T-helper 1 cell treated with Interleukin-12 subunit alpha and Interleukin-12 subunit beta and Interleukin-4 antibody, amounts not matched to agents 30 μg/mL and 1 μg/mL, for 36 hours (primary cell): Measurements from ENCODE around the gene EIF4A3.

ENCODE experiments used
- H3K27ac Mint-ChIP-seq: one replicate; pipeline ENCODE4 v1.8.0; 2021; ENCODE audit warnings: mild to moderate bottlenecking, mixed read lengths
- H3K27me3 Mint-ChIP-seq: one replicate; pipeline ENCODE4 v1.8.0; 2021; ENCODE audit warnings: low read depth, mixed read lengths
- H3K36me3 Mint-ChIP-seq: one replicate; pipeline ENCODE4 v1.8.0; 2021; ENCODE audit warnings: low read depth, mixed read lengths
- H3K4me1 Mint-ChIP-seq: one replicate; pipeline ENCODE4 v1.8.0; 2021; ENCODE audit warnings: low read depth, mixed read lengths
- H3K4me3 Mint-ChIP-seq: one replicate; pipeline ENCODE4 v1.8.0; 2021; ENCODE audit warnings: mild to moderate bottlenecking, moderate library complexity, mixed read lengths
- H3K9me3 Mint-ChIP-seq: one replicate; pipeline ENCODE4 v1.8.0; 2021; ENCODE audit warnings: mixed read lengths

The EIF4A3 gene

DNA sequence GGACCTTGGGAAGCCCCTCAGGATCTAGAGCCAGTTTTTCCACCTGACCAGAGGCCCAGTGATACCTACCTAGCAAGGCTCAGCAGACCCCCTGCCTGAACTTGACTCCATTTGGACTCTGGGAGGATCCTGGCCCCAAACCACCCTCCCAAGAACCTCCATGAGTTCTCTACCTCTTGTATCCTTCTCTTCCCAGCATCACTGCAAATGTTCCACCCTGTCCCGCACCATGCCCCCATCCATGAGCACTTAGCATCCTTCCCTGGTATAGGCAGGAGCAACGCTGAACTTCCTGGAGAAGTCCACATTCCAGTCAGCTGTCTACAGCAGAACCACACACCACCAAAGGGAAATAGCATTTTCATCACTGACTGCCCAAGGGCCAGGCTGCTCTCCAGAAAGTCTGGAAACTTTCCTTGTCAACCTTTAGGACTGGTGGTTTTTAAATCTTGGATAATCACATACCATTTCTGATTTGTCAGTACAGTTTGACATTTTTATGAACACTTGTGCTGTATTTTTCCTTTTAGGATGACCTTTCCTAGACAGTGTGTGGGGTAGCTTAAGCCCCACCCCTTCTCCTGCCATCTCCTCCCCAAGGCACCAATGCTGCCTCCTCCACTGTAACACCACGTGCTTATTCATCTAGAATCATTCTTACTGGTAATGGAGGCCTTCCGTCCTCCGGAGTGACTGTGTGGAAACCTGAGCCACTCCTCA, 13.9 kb downstream of the EIF4A3 start:
- no peak overlapping the region for H3K4me3 Mint-ChIP-seq
- peaks cover 18% of the 10 kb centered on the region for H3K27me3 Mint-ChIP-seq
- H3K4me1 Mint-ChIP-seq = peaks cover 2% of the 10 kb centered on the region
- H3K27ac Mint-ChIP-seq = no peak overlapping the region
- no peaks in the 10 kb centered on the region for H3K9me3 Mint-ChIP-seq
- peaks cover 40% of the 10 kb centered on the region for H3K36me3 Mint-ChIP-seq

DNA sequence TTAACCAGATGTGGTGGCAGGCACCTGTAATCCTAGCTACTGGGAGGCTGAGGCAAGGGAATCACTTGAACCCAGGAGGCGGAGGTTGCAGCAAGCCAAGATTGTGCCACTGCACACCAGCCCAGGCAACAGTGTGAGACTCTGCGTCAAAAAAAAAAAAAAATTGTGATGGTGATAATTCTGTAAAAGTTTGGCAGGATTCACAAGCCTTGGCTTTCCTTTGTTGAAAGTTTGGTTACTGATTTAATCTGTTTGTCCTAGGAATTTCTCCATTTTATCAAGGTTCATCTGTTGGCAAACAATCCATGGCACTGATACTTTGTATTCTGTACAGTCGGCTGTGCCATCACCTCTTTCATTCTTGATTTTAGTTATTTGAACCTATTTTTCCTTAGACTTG, 15.9 kb downstream of the EIF4A3 start:
- H3K27ac Mint-ChIP-seq = no peak overlapping the region
- peaks cover 24% of the 10 kb centered on the region for H3K27me3 Mint-ChIP-seq
- peaks cover 2% of the 10 kb centered on the region for H3K4me1 Mint-ChIP-seq
- H3K4me3 Mint-ChIP-seq = no peak overlapping the region
- H3K36me3 Mint-ChIP-seq = peaks cover 26% of the 10 kb centered on the region
- H3K9me3 Mint-ChIP-seq = no peaks in the 10 kb centered on the region

DNA sequence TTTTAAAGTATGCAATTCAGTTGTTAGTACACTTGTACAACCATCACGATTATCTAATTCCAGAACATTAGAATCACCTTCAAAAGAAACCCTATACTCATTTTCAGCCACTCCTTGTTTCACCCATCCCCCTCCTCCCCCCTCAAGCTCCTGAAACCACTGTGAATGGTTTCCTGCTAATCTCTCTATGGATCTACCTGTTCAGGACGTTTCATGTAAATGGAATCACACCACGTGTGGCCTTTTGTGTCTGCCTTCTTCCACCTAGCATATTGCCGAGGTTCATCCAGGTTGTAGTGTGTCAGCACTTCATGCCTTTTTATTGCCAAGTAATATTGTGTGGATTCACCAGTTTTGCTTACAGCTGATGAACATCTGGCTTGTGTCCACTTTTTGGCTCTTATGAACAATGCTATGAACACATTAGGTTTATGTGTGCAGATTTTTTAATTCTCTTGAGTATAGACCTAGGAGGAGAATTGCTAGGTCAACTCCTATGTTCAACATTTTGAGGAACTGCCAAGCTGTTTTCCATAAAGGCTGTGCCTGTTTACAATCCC, 17.8 kb downstream of the EIF4A3 start:
- Mint-ChIP-seq H3K4me3 (no peak overlapping the region), H3K9me3 (no peaks in the 10 kb centered on the region)

DNA sequence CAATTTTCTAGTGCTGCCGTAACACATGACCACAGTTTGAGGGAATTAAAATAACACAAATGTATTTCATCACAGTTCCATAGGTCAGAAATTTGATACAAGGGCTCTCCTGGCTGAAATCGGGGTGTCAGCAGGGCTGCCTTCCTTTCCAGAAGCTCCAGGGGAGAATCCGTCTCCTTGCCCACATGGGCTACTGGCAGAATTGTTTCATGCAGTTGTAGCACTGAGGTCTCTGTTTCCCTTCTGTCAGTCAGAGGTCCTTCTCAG, 20.5 kb downstream of the EIF4A3 start:
- Mint-ChIP-seq H3K27ac (no peak overlapping the region), H3K9me3 (no peaks in the 10 kb centered on the region), H3K27me3 (peaks cover 24% of the 10 kb centered on the region), H3K4me3 (no peak overlapping the region), H3K4me1 (peaks cover 2% of the 10 kb centered on the region), H3K36me3 (no peaks in the 10 kb centered on the region)

More for the DNA sequence above, 17.8 kb downstream of the EIF4A3 start:
- Mint-ChIP-seq H3K4me1 (peaks cover 2% of the 10 kb centered on the region), H3K36me3 (peaks cover 15% of the 10 kb centered on the region), H3K27ac (no peak overlapping the region), H3K27me3 (peaks cover 24% of the 10 kb centered on the region)

DNA sequence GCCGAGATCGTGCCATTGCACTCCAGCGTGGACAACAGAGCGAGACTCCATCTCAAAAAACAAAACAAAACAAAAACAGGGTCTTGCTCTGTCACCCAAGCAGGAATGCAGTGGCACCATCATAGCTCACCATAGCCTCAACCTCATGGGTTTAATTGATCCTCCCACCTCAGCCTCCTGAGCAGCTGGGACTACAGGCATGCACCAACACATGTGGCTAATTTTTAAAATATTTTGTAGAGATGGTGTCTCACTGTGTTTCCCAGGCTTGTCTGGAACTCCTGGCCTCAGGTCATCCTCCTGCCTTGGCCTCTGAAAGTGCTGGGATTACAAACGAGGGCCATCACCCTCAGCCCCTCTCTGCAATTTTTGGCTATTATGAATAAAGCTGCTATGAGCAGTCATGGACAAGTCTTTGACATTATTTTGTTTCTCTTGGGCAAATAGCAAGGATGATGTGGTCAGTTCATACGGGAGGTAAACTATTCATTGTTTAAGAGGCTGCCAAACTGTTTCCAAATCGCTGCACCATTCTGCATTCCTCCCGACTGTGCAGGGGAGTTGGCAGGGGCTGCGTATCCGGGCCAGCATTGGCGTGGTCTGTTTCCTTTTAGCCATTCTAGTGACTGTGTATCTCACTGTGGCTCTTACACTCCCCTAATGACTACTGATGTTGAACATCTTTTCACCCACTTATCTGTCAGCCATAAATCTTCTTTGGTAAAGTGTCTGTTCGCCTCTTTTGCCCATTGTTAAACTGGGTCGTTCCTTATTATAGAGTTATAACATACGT, 21.1 kb downstream of the EIF4A3 start:
- H3K27ac Mint-ChIP-seq = no peak overlapping the region

DNA sequence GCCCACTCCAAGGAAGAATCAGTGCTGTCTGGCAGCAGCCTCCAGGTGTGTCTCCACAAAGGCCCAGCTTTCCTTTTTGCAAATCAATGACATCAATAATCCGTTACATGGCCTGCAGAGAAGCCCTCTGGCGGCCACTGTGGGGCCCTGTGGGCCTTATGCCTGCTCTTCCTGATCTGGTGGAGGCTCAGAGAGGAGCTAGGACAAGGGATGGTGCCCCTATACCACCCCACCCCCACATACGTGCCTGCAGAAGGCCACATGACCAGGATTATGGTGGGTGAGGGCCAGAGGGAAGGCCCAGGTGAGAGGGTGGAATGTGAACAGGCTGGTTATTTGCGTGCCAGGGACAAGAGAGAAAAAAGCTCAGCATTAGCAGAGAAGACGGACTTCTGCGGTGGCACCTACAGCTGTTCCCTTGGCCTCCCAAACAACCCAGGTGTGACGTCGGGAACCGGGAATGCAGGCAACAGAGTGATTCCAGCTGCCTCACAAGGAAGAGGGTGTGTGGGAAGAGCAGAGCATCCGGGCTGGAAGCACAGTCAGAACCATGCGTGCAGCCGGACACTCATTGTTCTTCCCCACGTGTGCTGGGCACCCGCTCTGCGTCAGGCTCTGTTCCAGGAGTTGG, 22.5 kb downstream of the EIF4A3 start:
- no peak overlapping the region for H3K27ac Mint-ChIP-seq
- H3K27me3 Mint-ChIP-seq = peaks cover 20% of the 10 kb centered on the region
- peaks cover 2% of the 10 kb centered on the region for H3K4me1 Mint-ChIP-seq
- H3K36me3 Mint-ChIP-seq = no peaks in the 10 kb centered on the region
- no peaks in the 10 kb centered on the region for H3K9me3 Mint-ChIP-seq
- no peak overlapping the region for H3K4me3 Mint-ChIP-seq

More for the DNA sequence above, 21.1 kb downstream of the EIF4A3 start:
- peaks cover 24% of the 10 kb centered on the region for H3K27me3 Mint-ChIP-seq
- H3K9me3 Mint-ChIP-seq = no peaks in the 10 kb centered on the region
- no peak overlapping the region for H3K4me3 Mint-ChIP-seq
- H3K4me1 Mint-ChIP-seq = peaks cover 2% of the 10 kb centered on the region
- no peaks in the 10 kb centered on the region for H3K36me3 Mint-ChIP-seq

DNA sequence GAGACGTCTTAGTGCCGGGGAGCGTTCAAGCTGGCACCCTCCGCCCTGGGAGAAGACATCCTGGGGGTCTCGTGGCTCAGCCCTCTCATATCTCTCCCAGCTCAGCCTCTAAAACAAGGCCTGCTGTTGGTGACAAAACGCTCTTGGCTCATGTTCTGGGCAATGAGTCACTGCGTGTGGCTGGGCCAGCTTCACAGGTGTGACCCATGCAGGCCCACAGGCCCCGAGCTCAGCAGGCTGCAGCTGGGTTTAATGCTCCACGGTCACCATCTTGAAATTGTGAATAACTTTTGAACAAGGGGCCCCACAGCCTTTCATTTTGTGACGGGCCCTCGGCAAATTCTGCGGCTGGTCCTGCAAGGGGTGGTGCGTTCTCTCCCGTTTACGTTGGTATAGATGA, 23.1 kb downstream of the EIF4A3 start:
- no peaks in the 10 kb centered on the region for H3K9me3 Mint-ChIP-seq
- H3K36me3 Mint-ChIP-seq = no peaks in the 10 kb centered on the region
- no peak overlapping the region for H3K4me3 Mint-ChIP-seq
- H3K27me3 Mint-ChIP-seq = peaks cover 13% of the 10 kb centered on the region
- no peak overlapping the region for H3K27ac Mint-ChIP-seq
- no peaks in the 10 kb centered on the region for H3K4me1 Mint-ChIP-seq

DNA sequence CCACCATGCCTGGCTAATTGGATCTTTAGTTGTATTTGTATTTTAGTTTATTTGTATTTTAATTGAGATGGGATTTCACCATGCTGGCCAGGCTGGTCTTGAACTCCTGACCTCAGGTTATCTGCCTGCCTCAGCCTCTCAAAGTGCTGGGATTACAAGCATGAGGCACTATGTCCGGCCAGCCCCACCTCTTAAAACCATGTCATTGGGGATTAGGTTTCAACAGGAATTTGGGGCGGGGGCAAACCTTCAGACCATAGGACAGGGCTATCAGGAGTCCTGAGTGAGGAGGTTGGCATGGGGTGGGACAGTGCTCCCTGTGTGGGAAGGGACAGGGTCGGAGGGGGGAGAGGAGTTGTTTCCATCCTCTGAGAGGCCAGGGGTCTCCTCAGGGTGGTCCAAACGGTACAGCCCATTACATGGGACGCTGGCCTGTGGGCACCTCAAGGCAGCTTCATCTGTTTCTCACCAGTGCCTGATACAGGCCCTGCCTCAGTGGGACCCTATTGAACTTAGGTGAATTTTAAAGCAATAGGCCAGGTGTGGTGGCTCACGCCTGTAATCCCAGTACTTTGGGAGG, 23.9 kb downstream of the EIF4A3 start:
- Mint-ChIP-seq H3K27me3 (peaks cover 6% of the 10 kb centered on the region), H3K9me3 (no peaks in the 10 kb centered on the region), H3K36me3 (no peaks in the 10 kb centered on the region), H3K4me3 (no peak overlapping the region), H3K4me1 (no peaks in the 10 kb centered on the region), H3K27ac (no peak overlapping the region)

DNA sequence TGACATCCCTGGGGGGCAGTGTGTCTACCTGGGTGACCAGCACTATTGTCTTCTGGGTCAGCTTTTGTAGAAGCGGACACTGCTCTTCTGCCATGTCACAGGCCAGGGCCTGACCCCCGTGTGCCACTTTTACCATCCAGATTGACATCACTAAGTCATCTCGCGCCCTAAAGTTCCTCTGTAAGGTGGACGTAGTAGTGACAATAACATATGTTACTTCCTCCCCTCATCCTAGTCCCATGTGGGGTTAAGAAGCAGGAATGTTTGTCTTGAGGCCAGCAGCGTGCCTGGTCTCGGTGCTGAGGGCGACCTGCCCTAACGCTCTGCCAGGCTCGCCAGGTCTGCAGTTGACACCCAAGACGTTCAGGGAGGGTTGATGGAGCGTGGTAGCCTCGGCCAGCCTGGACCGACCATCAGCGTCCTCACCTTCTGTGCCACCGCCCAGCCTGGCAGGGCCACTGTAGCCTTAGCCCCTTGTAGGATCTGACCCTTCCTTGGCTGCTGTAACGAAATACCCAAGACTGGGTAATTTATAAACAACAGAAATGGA, 24.8 kb downstream of the EIF4A3 start:
- no peaks in the 10 kb centered on the region for H3K9me3 Mint-ChIP-seq
- H3K27me3 Mint-ChIP-seq = no peaks in the 10 kb centered on the region
- H3K4me1 Mint-ChIP-seq = no peaks in the 10 kb centered on the region
- no peak overlapping the region for H3K4me3 Mint-ChIP-seq
- no peaks in the 10 kb centered on the region for H3K36me3 Mint-ChIP-seq
- H3K27ac Mint-ChIP-seq = no peak overlapping the region

DNA sequence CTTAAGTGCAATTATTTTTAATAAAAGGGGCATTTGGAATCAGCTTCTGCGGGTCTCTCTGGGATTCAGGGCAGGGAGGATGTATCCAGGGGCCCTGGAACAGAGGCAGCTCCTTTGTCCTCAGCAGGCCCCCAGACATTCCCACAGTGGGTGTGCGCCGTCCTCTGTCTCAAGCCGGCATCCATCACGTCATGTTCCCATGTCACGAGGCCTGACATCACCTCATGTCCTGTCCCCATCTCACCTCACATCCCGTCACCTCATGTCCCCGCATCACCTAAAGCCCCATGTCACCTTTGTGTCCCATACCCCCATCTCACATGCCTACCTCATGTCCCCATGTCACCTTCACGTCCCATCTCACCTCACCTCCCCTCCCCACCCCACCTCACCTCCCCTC, 27.1 kb downstream of the EIF4A3 start:
- peaks cover 1% of the 10 kb centered on the region for H3K36me3 Mint-ChIP-seq
- H3K27me3 Mint-ChIP-seq = no peaks in the 10 kb centered on the region
- H3K4me1 Mint-ChIP-seq = no peaks in the 10 kb centered on the region
- peaks cover 6% of the 10 kb centered on the region for H3K9me3 Mint-ChIP-seq
- H3K4me3 Mint-ChIP-seq = no peak overlapping the region
- no peak overlapping the region for H3K27ac Mint-ChIP-seq

DNA sequence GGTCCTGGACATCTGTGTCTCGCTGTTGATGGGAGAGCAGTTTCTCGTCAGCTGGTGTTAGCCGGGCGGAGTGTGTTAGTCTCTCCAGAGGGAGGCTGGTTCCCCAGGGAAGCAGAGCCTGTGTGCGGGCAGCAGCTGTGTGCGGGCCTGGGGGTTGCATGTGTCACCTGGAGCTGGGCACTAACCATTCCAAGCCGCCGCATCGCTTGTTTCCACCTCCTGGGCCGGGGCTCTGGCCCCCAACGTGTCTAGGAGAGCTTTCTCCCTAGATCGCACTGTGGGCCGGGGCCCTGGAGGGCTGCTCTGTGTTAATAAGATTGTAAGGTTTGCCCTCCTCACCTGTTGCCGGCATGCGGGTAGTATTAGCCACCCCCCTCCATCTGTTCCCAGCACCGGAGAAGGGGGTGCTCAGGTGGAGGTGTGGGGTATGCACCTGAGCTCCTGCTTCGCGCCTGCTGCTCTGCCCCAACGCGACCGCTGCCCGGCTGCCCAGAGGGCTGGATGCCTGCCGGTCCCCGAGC, 27.6 kb downstream of the EIF4A3 start:
- Mint-ChIP-seq H3K36me3 (peaks cover 1% of the 10 kb centered on the region), H3K27me3 (no peaks in the 10 kb centered on the region), H3K4me3 (no peak overlapping the region), H3K9me3 (peaks cover 6% of the 10 kb centered on the region), H3K27ac (no peak overlapping the region), H3K4me1 (no peaks in the 10 kb centered on the region)

DNA sequence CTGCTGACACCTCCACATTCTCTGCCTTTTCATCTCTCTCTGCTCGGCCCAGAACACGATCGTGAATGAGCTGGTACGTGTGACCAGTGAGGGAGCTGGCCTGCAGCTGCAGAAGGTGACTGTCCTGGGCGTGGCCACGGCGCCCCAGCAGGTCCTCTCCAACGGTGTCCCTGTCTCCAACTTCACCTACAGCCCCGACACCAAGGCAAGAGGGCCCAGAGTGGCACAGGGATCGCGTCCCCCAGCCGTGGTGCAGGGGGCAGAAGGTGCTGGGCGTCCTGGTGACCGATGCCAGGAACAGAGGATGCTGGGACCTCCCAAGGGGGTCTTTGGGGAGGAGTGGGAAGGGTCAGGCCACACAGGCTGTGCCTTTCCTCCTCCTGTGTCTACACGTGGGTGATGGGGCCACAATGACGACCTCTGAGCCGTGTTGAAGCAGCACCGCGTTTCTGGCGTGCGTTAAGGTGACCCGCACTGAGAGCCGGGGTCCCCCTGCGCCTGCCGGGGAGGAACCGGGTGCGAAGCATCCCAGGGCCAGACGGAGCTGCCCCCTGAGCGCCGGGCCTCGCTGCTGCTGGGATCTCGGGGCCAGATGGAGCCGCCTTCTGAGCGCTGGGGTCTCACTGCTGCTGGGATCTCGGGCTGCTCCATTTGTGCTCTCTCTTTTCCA, 28.2 kb downstream of the EIF4A3 start:
- peaks cover 1% of the 10 kb centered on the region for H3K36me3 Mint-ChIP-seq
- H3K4me1 Mint-ChIP-seq = no peaks in the 10 kb centered on the region
- H3K4me3 Mint-ChIP-seq = no peak overlapping the region
- peaks cover 6% of the 10 kb centered on the region for H3K9me3 Mint-ChIP-seq
- no peaks in the 10 kb centered on the region for H3K27me3 Mint-ChIP-seq
- H3K27ac Mint-ChIP-seq = no peak overlapping the region

DNA sequence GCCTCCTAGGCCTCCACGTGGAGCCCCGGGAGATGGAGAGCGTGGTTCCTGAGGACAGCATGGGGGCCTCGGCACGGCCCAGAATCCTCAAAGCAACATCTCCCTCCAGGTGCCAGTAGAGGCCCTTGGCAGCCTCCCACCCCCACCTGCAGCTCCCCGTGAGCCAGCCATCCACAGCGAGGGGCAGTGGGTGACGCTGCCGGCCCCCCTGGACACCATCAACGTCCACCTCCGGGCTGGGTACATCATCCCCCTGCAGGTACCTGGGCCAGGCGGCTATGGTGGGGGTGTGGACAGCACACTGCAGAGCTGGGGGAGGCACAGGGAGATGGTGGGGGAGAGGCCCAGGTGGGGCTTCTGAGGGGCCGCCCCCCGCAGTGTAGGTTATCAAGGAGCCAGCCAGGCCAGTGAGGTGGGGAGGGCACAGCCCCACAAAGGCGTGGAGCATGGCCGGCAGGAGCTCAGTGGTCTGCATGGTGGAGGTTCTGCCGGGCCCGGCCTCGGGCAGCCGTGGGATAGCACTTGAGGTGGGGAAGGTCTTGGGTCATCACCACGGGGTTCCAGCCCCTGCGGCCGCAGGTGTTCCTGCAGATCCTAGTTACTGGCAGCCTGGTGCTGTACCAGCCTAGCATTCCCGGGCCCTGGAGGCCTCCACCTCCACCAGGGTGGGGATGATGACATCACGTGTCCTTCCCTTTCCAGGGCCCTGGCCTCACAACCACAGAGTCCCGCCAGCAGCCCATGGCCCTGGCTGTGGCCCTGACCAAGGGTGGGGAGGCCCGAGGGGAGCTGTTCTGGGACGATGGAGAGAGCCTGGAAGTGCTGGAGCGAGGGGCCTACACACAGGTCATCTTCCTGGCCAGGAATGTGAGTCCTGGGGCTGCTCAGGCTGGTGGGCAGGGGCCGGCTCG, 29.2 kb downstream of the EIF4A3 start:
- H3K9me3 Mint-ChIP-seq = peaks cover 6% of the 10 kb centered on the region
- no peak overlapping the region for H3K4me3 Mint-ChIP-seq
- H3K27ac Mint-ChIP-seq = no peak overlapping the region
- no peaks in the 10 kb centered on the region for H3K4me1 Mint-ChIP-seq
- no peaks in the 10 kb centered on the region for H3K27me3 Mint-ChIP-seq
- peaks cover 1% of the 10 kb centered on the region for H3K36me3 Mint-ChIP-seq
